Heart left ventricle (tissue), 13 donors: ENCODE data around the gene TRPV6.

ENCODE experiments used
- CTCF ChIP-seq, 12 donors: fragments of 200-600 bp; sonication (generic) in 4 of 12; IDR thresholded peaks; one replicate each; pipeline versions ENCODE4 v1.5.0 to v1.8.0; 2018 to 2022; ENCODE audit warnings: antibody characterized with exemption in 12 of 12, mild to moderate bottlenecking in 5 of 12
- POLR2A ChIP-seq, 2 donors: fragments of 450-650 bp; IDR thresholded peaks; one replicate each; pipeline ENCODE4 v1.6.1; 2017; ENCODE audit warnings: antibody characterized with exemption in 2 of 2, mild to moderate bottlenecking in 2 of 2, moderate library complexity in 2 of 2
- donor health status: ischemic (EF 13 %, LVEDD 7.1; RV severe dilation, severe dysfunction).
- donor health status: DM: no; HTN: yes; CAD: no.
- donor health status: DM: no; HTN: no; CAD: no.
- donor health status: ischemic (EF 25% LVEDD 6.9; RV normal size, moderate dysfunction).
- donor health status: ischemic (EF 25% LVEDD 5.7; RV mildly dilated, moderate dysfunction).
- donor health status: ischemic (EF 35%, LVEDD 5.7; RV mildly dilated, moderate dysfunction).
- donor health status: nonischemic (EF 11% LVEDD 7.7; RV severe dilation, severe dysfunction).
- donor health status: DM: yes; HTN: yes; CAD: no.
- donor health status: PGD.
- donor health status: ischemic (EF 29% LVEDD 5.4; RV normal size, mild dysfunction).
- donor health status: nonischemic (EF 23%, LVEDD 6.1; RV moderate dilation, normal function).

GRCh38 chr7:142933092-142933475, 47.5 kb upstream of the TRPV6 start:
- TF ChIP-seq CTCF (IDR thresholded peaks at IDR 0.05) (no peak), POLR2A (IDR thresholded peaks at IDR 0.05) (no peak)
